ENCODE measurements around the gene RAPGEF1.

Gene RAPGEF1

DNA sequence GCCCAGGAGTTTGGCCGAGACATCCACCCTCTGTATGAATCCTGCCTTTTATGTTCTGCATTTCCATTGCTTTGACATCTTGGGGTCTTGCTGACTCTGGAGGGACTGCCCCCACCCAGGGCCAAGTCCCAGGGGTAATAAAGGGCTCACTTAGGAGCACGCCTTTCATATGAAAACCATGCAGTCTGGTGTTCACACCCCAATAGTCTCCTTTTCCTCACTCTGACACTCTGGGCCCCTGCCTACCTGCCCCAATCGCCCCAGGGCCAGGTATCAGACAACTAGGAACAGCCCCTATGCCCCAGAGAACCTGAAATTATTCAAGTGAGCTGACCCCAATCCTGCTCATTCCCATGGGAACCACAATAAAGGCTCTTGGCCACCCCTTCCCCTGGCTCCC, 33.1 kb upstream of the RAPGEF1 start:
- H3K27me3 ChIP-seq (ENCODE audit: insufficient read depth, poor library complexity, severe bottlenecking), result no peaks in the 10 kb centered on the region
- DNase-seq (ENCODE audit: low read depth in 1 of 2, low spot score in 1 of 2), result no peak
- H3K27ac ChIP-seq (replicated peaks), result no peak overlapping the region
- no peak overlapping the region for H3K4me3 ChIP-seq (replicated peaks; ENCODE audit: insufficient read depth, low read length)
- TF ChIP-seq SPI1 (IDR thresholded peaks at IDR 0.05; ENCODE audit: borderline replicate concordance, low read depth) (no peak), POLR2AphosphoS5 (IDR thresholded peaks at IDR 0.05; ENCODE audit: low read depth) (no peak), GABPA (IDR thresholded peaks at IDR 0.05; ENCODE audit: low read depth) (no peak)
- TF ChIP-seq, protein P1, sequence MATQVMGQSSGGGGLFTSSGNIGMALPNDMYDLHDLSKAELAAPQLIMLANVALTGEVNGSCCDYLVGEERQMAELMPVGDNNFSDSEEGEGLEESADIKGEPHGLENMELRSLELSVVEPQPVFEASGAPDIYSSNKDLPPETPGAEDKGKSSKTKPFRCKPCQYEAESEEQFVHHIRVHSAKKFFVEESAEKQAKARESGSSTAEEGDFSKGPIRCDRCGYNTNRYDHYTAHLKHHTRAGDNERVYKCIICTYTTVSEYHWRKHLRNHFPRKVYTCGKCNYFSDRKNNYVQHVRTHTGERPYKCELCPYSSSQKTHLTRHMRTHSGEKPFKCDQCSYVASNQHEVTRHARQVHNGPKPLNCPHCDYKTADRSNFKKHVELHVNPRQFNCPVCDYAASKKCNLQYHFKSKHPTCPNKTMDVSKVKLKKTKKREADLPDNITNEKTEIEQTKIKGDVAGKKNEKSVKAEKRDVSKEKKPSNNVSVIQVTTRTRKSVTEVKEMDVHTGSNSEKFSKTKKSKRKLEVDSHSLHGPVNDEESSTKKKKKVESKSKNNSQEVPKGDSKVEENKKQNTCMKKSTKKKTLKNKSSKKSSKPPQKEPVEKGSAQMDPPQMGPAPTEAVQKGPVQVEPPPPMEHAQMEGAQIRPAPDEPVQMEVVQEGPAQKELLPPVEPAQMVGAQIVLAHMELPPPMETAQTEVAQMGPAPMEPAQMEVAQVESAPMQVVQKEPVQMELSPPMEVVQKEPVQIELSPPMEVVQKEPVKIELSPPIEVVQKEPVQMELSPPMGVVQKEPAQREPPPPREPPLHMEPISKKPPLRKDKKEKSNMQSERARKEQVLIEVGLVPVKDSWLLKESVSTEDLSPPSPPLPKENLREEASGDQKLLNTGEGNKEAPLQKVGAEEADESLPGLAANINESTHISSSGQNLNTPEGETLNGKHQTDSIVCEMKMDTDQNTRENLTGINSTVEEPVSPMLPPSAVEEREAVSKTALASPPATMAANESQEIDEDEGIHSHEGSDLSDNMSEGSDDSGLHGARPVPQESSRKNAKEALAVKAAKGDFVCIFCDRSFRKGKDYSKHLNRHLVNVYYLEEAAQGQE (IDR thresholded peaks at IDR 0.05; ENCODE audit: insufficient replicate concordance, low read depth), result no peak
- TF ChIP-seq, protein P2, sequence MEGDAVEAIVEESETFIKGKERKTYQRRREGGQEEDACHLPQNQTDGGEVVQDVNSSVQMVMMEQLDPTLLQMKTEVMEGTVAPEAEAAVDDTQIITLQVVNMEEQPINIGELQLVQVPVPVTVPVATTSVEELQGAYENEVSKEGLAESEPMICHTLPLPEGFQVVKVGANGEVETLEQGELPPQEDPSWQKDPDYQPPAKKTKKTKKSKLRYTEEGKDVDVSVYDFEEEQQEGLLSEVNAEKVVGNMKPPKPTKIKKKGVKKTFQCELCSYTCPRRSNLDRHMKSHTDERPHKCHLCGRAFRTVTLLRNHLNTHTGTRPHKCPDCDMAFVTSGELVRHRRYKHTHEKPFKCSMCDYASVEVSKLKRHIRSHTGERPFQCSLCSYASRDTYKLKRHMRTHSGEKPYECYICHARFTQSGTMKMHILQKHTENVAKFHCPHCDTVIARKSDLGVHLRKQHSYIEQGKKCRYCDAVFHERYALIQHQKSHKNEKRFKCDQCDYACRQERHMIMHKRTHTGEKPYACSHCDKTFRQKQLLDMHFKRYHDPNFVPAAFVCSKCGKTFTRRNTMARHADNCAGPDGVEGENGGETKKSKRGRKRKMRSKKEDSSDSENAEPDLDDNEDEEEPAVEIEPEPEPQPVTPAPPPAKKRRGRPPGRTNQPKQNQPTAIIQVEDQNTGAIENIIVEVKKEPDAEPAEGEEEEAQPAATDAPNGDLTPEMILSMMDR (IDR thresholded peaks at IDR 0.05; ENCODE audit: insufficient read depth, low read length), result no peak

DNA sequence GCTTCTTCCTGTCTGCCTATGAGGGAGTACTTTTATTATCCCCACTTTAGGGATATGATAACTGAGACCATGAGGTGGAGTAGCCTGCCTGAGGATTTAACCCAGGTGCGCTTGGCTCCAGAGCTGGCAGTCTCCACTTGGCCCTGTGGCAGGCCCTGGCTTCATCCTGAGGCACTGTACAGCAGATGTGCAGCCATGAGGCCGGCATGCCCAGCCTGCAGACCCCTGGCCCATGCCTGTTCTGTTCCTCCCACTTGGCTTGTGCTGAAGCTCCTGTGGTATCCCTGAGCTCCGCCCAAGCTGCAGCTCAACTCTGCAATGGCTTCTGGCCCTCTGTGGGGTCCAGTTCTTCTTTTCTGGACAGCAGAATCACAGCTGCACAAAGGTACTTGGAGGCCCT, 31.8 kb upstream of the RAPGEF1 start:
- H3K27me3 ChIP-seq (ENCODE audit: insufficient read depth, poor library complexity, severe bottlenecking), result no peaks in the 10 kb centered on the region
- no peak for DNase-seq (ENCODE audit: low read depth in 1 of 2, low spot score in 1 of 2)
- no peak for TF ChIP-seq POLR2AphosphoS5 (IDR thresholded peaks at IDR 0.05; ENCODE audit: low read depth)
- no peak for TF ChIP-seq SPI1 (IDR thresholded peaks at IDR 0.05; ENCODE audit: borderline replicate concordance, low read depth)
- TF ChIP-seq, protein P2 (IDR thresholded peaks at IDR 0.05; ENCODE audit: insufficient read depth, low read length), result no peak
- TF ChIP-seq GABPA (IDR thresholded peaks at IDR 0.05; ENCODE audit: low read depth), result no peak
- TF ChIP-seq, protein P1 (IDR thresholded peaks at IDR 0.05; ENCODE audit: insufficient replicate concordance, low read depth), result no peak
- no peak overlapping the region for H3K27ac ChIP-seq (replicated peaks)
- no peak overlapping the region for H3K4me3 ChIP-seq (replicated peaks; ENCODE audit: insufficient read depth, low read length)

DNA sequence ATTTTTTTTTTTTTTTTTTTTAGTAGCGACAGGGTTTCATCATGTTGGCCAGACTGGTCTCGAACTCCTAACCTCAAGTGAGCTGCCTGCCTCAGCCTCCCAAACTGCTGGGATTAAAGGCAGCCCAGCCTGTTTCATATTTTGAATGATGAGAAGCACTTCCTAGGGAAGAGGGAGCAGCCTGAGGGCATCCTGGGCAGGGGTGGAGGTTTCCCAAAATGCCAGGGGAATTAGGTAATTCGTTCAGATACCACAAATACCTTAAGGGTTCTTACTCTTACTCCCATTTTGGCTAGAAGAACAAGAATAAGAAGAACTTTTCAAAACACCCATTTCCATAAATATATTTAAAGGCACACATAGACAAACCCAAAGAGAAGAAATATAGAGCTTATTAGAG, 29.5 kb upstream of the RAPGEF1 start:
- no peak overlapping the region for H3K27ac ChIP-seq (replicated peaks)
- H3K27me3 ChIP-seq (ENCODE audit: insufficient read depth, poor library complexity, severe bottlenecking), result no peaks in the 10 kb centered on the region
- DNase-seq (ENCODE audit: low read depth in 1 of 2, low spot score in 1 of 2), result no peak
- no peak overlapping the region for H3K4me3 ChIP-seq (replicated peaks; ENCODE audit: insufficient read depth, low read length)
- TF ChIP-seq, protein P1 (IDR thresholded peaks at IDR 0.05; ENCODE audit: insufficient replicate concordance, low read depth), result no peak
- no peak for TF ChIP-seq POLR2AphosphoS5 (IDR thresholded peaks at IDR 0.05; ENCODE audit: low read depth)

DNA sequence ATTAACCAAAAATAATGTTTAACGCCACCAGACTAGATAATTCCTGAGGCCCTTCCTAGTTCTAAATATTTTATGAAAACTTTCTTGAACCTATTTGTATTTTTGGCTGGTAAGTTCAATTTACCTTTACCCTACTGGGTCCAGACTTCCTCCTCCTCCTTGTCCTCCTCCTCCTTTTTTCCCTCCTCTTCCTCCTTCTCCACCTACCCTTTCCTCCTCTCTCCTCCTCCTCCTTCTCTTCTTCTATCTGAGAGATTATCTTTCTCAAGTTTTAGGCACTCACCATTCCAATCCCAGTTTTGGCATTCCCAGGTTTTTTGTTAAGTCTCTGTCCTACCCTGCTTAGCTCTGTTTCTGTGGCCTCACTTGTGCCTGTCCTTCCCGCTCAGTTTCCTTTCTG, 24.7 kb upstream of the RAPGEF1 start:
- no peak for DNase-seq (ENCODE audit: low read depth in 1 of 2, low spot score in 1 of 2)
- no peak overlapping the region for H3K27ac ChIP-seq (replicated peaks)
- H3K27me3 ChIP-seq (ENCODE audit: insufficient read depth, poor library complexity, severe bottlenecking), result no peaks in the 10 kb centered on the region
- TF ChIP-seq POLR2AphosphoS5 (IDR thresholded peaks at IDR 0.05; ENCODE audit: low read depth), result no peak
- no peak for TF ChIP-seq GABPA (IDR thresholded peaks at IDR 0.05; ENCODE audit: low read depth)
- TF ChIP-seq SPI1 (IDR thresholded peaks at IDR 0.05; ENCODE audit: borderline replicate concordance, low read depth), result no peak
- TF ChIP-seq, protein P2 (IDR thresholded peaks at IDR 0.05; ENCODE audit: insufficient read depth, low read length), result no peak
- TF ChIP-seq, protein P1 (IDR thresholded peaks at IDR 0.05; ENCODE audit: insufficient replicate concordance, low read depth), result no peak
- no peak overlapping the region for H3K4me3 ChIP-seq (replicated peaks; ENCODE audit: insufficient read depth, low read length)
